Measurements from ENCODE around the gene CTNNBIP1.

Gene CTNNBIP1

DNA sequence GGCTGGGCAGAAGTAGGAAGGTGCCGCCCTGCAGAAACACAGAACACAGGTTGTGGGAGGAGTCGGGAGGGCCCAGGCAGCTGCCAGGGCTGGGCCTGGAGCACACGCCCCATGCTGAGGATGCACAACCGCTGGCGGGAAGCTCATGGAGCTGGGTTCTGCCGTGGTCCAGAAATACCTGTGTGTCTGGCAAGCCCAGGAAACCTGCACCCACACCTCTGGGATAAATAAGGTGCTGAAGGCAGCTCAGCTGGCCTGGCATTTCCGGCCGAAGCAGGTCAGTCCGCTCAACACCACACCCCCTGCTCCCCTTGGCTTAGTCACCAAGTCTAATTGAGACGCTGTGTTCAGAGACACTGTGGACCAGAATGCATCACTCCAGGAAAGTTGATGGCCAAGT lies 32.1 kb downstream of the CTNNBIP1 start:
- no peak for DNase-seq (ENCODE audit: low read depth in 2 of 2)

GRCh38 chr1:9875636-9876000 lies 34.5 kb downstream of the CTNNBIP1 start:
- DNase-seq (ENCODE audit: low read depth in 2 of 2), result no peak

DNA sequence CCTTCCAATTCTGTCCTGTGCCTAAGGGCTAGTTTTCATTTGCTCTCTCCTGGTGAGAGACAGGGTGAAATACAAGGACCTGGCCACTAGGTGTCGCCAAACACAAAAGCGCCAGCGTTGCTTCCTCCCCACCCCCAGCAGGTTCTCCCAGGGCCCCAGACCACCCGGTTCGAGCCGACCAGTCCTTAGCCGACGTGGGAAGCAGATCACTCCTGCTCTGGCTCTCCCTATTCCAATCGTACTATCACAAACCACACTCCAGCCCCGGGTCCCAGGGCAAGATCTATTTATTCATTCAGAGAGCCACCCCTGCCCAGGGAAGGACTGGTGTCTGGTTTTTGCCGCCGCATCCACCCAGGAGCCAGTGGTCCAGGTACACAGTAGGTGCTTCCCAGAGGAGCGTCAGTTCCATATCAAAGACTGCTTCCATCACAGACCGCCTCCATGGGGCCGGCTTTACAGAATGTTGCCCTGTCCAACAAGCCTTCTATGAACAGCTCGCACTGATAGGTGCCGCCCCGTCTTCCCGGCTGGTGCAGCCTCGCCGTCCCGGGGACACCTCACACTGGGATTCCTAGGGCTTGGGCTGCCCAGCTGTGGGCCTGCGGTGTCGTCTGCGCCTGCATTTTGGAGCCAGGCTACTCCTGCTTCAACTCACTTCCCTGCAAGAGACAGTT lies 35.0 kb downstream of the CTNNBIP1 start:
- DNase-seq (ENCODE audit: low read depth in 2 of 2), result peak; percentile 45 to 62

GRCh38 chr1:9874412-9874811 lies 35.7 kb downstream of the CTNNBIP1 start:
- no peak for DNase-seq (ENCODE audit: low read depth in 2 of 2)

DNA sequence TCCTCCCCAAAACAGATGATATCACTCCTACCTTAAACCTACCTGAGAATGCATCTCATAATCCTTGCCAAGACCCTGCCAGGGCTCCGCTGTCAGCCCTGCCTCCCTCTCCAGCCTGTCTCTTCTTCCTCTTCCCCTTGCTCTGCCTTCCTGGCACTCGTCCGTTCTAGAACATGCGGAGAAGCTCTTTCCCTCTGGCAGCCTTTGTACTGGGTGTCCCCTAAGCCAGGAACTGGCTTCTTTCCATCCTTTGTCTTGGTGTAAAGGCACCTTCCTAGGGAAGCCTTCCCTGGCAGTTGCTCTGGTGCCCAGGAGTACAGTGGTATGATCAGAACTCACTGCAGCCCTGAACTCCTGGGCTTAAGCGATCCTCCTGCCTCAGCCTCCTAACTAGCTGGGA lies 36.1 kb downstream of the CTNNBIP1 start:
- no peak for DNase-seq (ENCODE audit: low read depth in 2 of 2)

DNA sequence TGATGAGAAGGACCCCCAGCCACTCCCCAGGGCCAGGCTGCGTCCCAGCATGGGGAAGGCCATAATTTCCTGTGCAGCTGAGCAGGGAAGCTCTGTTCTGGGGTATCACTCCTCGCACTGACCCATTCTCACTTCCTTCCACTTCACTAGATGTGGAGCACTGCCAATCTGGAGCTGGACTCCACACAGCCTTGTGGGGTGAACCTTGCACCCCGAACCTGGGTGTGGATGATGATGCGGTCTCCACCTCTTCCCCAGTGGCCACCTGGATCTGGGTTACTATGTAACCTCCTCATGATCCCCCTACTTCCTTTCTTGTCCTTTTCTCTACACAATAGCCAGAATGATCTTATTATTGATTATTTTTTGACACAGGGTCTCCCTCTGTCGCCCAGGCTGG lies 36.7 kb downstream of the CTNNBIP1 start:
- no peak for DNase-seq (ENCODE audit: low read depth in 2 of 2)

GRCh38 chr1:9872430-9873165 lies 37.5 kb downstream of the CTNNBIP1 start:
- no peak for DNase-seq (ENCODE audit: low read depth in 2 of 2)

DNA sequence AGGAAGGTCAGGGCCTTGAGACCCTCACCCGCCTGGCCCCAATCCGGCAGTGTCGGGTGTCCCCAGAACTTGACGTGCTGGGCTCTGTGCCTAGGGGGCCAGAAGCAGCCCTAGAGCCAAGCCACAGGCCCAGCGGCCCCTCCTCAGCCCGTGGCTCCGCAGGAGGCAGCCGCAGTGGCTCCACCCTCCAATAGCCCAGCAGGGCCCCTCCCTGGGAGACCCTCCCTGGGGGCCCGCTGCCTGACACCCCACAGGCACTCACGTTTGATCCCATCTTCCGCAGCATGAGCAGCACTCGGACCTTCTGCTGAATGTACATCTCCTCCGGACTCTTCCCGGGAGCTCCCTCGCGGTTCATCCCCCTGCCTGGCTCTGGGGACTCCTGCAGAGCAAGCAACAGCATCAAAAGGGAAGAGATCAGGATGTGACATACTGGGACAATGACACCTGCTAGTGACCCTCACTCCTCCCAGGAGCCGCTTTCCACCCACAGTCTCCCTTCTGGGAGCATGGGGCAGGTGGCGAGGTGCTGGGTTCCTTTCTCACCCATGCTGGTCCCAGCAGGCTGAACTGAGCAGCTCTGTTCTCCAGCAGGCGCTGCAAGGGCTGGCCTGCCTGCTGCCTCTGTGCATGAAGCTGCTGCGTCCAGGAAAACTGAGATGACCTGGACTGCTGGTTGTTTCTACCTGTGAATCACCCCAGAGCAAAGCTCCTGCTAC lies 38.2 kb downstream of the CTNNBIP1 start:
- DNase-seq (ENCODE audit: low read depth in 2 of 2), result no peak

DNA sequence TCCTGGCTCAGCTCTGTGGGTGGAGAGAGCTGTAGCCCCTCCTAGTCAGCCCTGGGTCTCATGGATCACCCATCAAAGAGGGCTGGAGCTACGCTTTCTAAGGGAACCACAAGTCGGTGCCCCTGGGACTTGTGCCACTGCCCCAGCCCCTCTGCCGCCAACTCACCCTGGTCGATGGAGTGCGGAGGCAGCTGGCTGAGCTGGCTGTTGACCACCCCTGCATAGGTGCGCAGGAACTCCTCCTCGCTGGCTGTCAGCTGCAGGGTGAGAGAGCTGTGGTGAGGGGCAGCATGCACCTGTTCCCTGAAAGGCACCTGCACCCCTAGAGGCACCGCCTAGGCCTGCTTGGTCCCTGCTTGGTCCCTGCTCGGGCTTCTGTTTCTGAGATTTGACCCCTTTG lies 39.0 kb downstream of the CTNNBIP1 start:
- DNase-seq (ENCODE audit: low read depth in 2 of 2), result no peak

- no peak for DNase-seq (ENCODE audit: low read depth in 2 of 2)
Observed at GRCh38 chr1:9870572-9870971, 39.5 kb downstream of the CTNNBIP1 start.

DNA sequence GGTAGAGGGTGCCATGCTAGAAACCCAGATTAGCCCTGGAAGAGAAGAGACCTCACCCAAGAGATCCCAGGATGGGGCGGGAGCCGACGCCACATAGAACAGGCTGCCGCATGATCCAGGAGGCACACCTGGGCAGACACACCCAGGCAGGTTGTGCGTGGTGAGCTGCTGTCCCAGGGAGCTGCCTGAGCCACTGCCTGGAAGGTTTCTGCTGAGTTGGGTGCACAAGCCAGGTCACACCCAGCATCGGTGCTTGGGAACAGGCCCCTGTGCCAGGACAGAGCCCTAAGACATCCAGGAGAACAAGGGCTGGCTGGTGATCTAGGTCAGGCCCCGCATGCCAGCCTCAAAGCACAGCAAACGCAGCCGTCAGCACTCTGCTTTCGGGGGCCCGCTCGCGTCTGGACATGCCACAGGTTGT lies 40.2 kb downstream of the CTNNBIP1 start:
- DNase-seq (ENCODE audit: low read depth in 2 of 2), result no peak

DNA sequence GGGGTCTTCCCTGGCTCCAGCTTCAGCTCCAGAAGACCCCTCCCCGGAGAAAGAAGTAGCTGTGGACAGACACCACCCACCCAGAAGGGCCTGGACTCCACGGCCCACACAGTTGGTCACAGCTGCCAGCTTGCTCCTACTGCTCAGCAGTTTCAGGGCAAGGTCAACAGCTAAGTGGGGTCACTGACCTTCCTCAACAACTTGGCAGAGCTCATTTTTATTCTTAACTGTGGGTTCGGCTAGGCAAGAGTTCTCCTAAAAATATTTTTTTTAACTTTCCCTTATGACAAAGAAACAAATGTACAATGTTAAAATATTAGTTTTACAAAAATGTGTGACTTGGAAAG lies 41.9 kb downstream of the CTNNBIP1 start:
- no peak for DNase-seq (ENCODE audit: low read depth in 2 of 2)

GRCh38 chr1:9867408-9868243 lies 42.4 kb downstream of the CTNNBIP1 start:
- peak; percentile 73 to 78 for DNase-seq (ENCODE audit: low read depth in 2 of 2)

- DNase-seq (ENCODE audit: low read depth in 2 of 2), result no peak
Observed at GRCh38 chr1:9866836-9867235, 43.2 kb downstream of the CTNNBIP1 start.

DNA sequence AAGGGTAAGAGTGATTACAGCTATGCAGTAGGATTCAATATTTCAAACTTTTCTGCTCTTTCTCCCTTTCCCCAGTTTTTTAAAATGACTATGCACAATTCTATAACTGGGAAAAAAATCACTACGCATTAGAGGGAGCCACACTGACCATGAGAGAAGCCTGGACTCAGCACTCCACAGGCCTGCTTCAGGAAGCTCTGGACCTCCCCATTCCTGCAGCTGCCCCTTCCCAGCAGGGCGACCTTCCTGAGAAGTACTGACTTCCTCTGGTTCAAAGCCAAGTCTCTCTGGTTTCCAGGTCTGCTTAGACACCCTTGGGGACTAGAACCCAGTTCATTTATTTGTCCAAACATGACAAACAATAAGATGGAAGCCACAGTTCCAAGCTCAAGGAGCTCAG lies 44.3 kb downstream of the CTNNBIP1 start:
- no peak for DNase-seq (ENCODE audit: low read depth in 2 of 2)

- no peak for DNase-seq (ENCODE audit: low read depth in 2 of 2)
Observed at GRCh38 chr1:9863371-9863770, 46.7 kb downstream of the CTNNBIP1 start.

DNA sequence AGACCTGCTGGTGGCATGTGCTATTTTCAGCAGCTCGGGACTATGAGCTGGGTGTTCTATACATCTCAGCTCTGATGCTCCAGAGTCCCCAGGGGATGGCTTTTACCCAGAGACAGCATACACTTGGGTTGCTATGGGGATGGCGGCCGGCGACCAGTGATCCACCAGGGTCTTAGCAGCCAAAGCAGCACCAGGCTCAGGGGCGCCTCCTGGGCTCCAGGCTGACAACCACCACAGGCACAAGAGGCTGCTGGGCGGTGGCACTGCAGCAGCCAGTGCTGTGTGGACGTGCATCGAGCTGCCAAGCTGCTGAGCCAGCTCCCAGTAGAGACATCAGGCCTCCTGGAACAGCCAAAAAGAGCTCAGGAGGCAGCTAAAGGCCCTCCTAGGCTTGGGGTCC lies 48.7 kb downstream of the CTNNBIP1 start:
- DNase-seq (ENCODE audit: low read depth in 2 of 2), result no peak

DNA sequence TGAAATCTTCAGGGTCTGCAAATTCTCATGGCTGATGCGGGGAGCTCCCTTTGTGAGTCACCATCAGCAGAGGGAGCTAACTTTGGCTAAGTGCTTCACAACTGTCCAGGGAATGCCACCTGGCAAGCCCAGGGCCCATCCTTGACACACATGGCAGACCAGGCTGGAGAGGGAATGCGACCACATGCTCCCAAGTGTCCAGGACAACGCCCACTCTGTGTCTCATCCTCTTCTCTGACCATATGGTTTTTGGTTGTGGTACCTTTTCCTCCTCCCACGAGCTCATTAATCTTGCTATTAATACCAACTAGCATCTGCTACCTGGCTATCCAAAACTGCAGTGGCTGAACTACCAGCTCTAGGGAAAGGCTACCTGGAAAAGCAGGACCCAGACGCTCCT lies 49.2 kb downstream of the CTNNBIP1 start:
- DNase-seq (ENCODE audit: low read depth in 2 of 2), result no peak

DNA sequence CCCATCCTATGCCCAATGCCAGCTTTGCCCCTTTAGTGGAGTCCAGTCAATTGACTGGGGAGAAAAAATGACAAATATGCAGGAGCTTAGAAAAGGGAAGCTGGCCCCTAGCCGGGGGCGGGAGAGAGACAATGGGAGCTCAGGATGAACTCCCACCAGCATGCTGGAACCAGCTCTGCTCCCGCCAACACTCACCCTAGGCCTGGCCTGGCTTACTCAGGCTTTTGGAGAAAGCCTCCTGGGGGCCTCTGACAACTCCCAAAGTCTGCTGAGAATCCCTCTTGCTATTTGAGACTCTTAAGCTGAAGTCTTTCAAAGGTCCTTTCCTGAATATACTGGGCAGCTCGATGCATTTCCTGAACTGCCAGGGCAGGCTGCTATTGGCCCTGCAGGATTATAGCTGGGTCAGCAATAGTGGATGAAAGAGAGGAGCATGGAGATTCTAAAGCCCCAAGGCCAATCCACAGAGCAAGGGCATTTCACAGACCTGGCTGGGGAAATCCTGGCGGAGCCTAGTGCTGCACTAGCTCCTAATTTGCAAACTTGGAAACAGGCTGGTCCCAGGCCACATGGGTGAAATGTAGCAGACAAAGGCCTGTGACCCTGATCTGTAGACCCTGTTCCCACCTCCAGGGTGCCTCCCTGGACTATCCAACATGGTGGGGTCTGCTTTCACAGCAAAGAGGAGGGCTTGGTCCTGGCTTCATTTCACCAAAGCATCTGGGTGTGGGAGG lies 50.6 kb downstream of the CTNNBIP1 start:
- no peak for DNase-seq (ENCODE audit: low read depth in 2 of 2)

GRCh38 chr1:9858293-9859035 lies 51.6 kb downstream of the CTNNBIP1 start:
- no peak for DNase-seq (ENCODE audit: low read depth in 2 of 2)

- DNase-seq (ENCODE audit: low read depth in 2 of 2), result no peak
Observed at GRCh38 chr1:9855186-9855585, 54.9 kb downstream of the CTNNBIP1 start.

All from stimulated activated CD8-positive, alpha-beta memory T cell treated with anti-CD3 and anti-CD28 coated beads, Interleukin-2, amount 100 ng/mL, for 1 hour (primary cell).